ELF-1 (cell line): Measurements from ENCODE around the gene FOXC1.

Experiments used
- DNase-seq: peaks from one replicate; pipeline ENCODE4 v3.0.0-alpha.2; 2016; ENCODE audit warnings: low read depth, low spot score

The FOXC1 gene

GRCh38 chr6:1609648-1610496 is at the start of gene FOXC1:
FOXC1 (plus strand) TSS chr6:1609915; CDS start chr6:1610446, 531 bp downstream.
- DNase-seq = peak; percentile 77

GRCh38 chr6:1560281-1561058 is 49.2 kb upstream of the FOXC1 start:
- no peak for DNase-seq

GRCh38 chr6:1561355-1561754 is 48.4 kb upstream of the FOXC1 start:
- no peak for DNase-seq

GRCh38 chr6:1562171-1562955 is 47.4 kb upstream of the FOXC1 start:
- no peak for DNase-seq

- DNase-seq = no peak
These were observed 40.3 kb upstream of the FOXC1 start for GRCh38 chr6:1569377-1569776.

- no peak for DNase-seq
These were observed 38.9 kb upstream of the FOXC1 start for GRCh38 chr6:1570848-1571247.

- no peak for DNase-seq
These were observed 36.8 kb upstream of the FOXC1 start for GRCh38 chr6:1572892-1573291.

- DNase-seq = peak; percentile 70
These were observed 35.5 kb upstream of the FOXC1 start for GRCh38 chr6:1574083-1574761.

- DNase-seq = peak; percentile 82
These were observed 34.9 kb upstream of the FOXC1 start for GRCh38 chr6:1574890-1575209.

GRCh38 chr6:1575210-1576041 is 34.3 kb upstream of the FOXC1 start:
- peak; percentile 82 for DNase-seq

- DNase-seq = no peak
These were observed 33.5 kb upstream of the FOXC1 start for GRCh38 chr6:1576166-1576565.

GRCh38 chr6:1576711-1577110 is 33.0 kb upstream of the FOXC1 start:
- no peak for DNase-seq

GRCh38 chr6:1577146-1577680 is 32.5 kb upstream of the FOXC1 start:
- no peak for DNase-seq

GRCh38 chr6:1577896-1578745 is 31.6 kb upstream of the FOXC1 start:
- DNase-seq = no peak

GRCh38 chr6:1579096-1579495 is 30.6 kb upstream of the FOXC1 start:
- DNase-seq = no peak

GRCh38 chr6:1580109-1580508 is 29.6 kb upstream of the FOXC1 start:
- no peak for DNase-seq

GRCh38 chr6:1580585-1580984 is 29.1 kb upstream of the FOXC1 start:
- no peak for DNase-seq

- DNase-seq = no peak
These were observed 28.4 kb upstream of the FOXC1 start for GRCh38 chr6:1581120-1581991.

GRCh38 chr6:1584146-1584545 is 25.6 kb upstream of the FOXC1 start:
- DNase-seq = no peak
